Keratinocyte (primary cell): ENCODE data around the gene PARD3. TPM values are rescaled to one million over a fixed set of nuclear protein-coding genes. Genes with fewer than 3 reads are reported as not detected.

Source experiments
- DNase-seq: peaks from one replicate; pipeline ENCODE4 v3.0.0-alpha.2; 2011; ENCODE audit warnings: low read depth, missing footprints, low spot score
- FAIRE-seq: peaks from 2 replicates; lab custom pipeline; 2011; peaks lifted over from hg19 to GRCh38; lab: Jason Lieb, UNC
- H2AFZ ChIP-seq: 2 replicates; pipeline ENCODE4 v1.6.0; 2012; ENCODE audit warnings: low read length, control low read depth, inconsistent platforms; ENCODE audit not compliant: control insufficient read depth
- H3K27ac ChIP-seq: 2 replicates; pipeline ENCODE4 v1.5.1; 2011; ENCODE audit warnings: low read length; ENCODE audit not compliant: control insufficient read depth, insufficient read depth
- H3K27me3 ChIP-seq: 3 replicates; pipeline ENCODE4 v1.6.0; 2011; ENCODE audit warnings: low read length; ENCODE audit not compliant: control insufficient read depth, insufficient read depth; ENCODE audit errors: extremely low read depth
- H3K36me3 ChIP-seq, 2 experiments: 2 replicates in 1 of 2; 3 replicates in 1 of 2; pipeline ENCODE4 v1.5.1; 2011; ENCODE audit warnings: low read length in 2 of 2, mild to moderate bottlenecking in 1 of 2; ENCODE audit not compliant: control insufficient read depth in 2 of 2, insufficient read depth in 2 of 2; ENCODE audit errors: extremely low read depth in 1 of 2
- H3K4me1 ChIP-seq: 3 replicates; pipeline ENCODE4 v1.5.1; 2011; ENCODE audit warnings: low read length; ENCODE audit not compliant: control insufficient read depth, insufficient read depth; ENCODE audit errors: extremely low read depth
- H3K4me2 ChIP-seq: 3 replicates; pipeline ENCODE4 v1.6.0; 2011; ENCODE audit warnings: low read depth, low read length; ENCODE audit not compliant: control insufficient read depth, insufficient read depth; ENCODE audit errors: extremely low read depth
- H3K4me3 ChIP-seq, 3 experiments: fragments of 200-600 bp in 1 of 3; sonication (generic) in 1 of 3; 2 replicates in 2 of 3; 3 replicates in 1 of 3; pipeline ENCODE4 v1.5.1; 2011 to 2016; ENCODE audit warnings: low read length in 3 of 3, mild to moderate bottlenecking in 3 of 3, control low read depth in 2 of 3, inconsistent platforms in 1 of 3, low read depth in 1 of 3, mixed read lengths in 1 of 3, mixed run types in 1 of 3, moderate library complexity in 1 of 3; ENCODE audit not compliant: control insufficient read depth in 2 of 3, insufficient read depth in 2 of 3; ENCODE audit errors: extremely low read depth in 1 of 3
- H3K79me2 ChIP-seq: 2 replicates; pipeline ENCODE4 v1.6.0; 2012; ENCODE audit warnings: low read length; ENCODE audit not compliant: control insufficient read depth, insufficient read depth
- H3K9ac ChIP-seq: 3 replicates; pipeline ENCODE4 v1.6.0; 2011; ENCODE audit warnings: low read length; ENCODE audit not compliant: control insufficient read depth, insufficient read depth; ENCODE audit errors: extremely low read depth
- H3K9me1 ChIP-seq: 3 replicates; pipeline ENCODE4 v1.6.0; 2011; ENCODE audit warnings: low read length; ENCODE audit not compliant: control insufficient read depth, insufficient read depth; ENCODE audit errors: extremely low read depth
- H3K9me3 ChIP-seq: 2 replicates; pipeline ENCODE4 v1.5.1; 2012; ENCODE audit warnings: low read depth, low read length; ENCODE audit not compliant: control insufficient read depth
- H4K20me1 ChIP-seq: 3 replicates; pipeline ENCODE4 v1.6.0; 2011; ENCODE audit warnings: low read length; ENCODE audit not compliant: control insufficient read depth, insufficient read depth; ENCODE audit errors: extremely low read depth
- CTCF ChIP-seq, 3 experiments: IDR thresholded peaks in 1 of 3; conservative IDR thresholded peaks in 1 of 3; optimal IDR thresholded peaks in 1 of 3; 2 replicates in 2 of 3; 3 replicates in 1 of 3; pipeline versions ENCODE3 to v1.5.1; 2011; ENCODE audit warnings: low read length in 3 of 3, mild to moderate bottlenecking in 3 of 3, moderate library complexity in 2 of 3, control low read depth in 1 of 3, inconsistent platforms in 1 of 3; ENCODE audit not compliant: insufficient read depth in 2 of 3; ENCODE audit errors: extremely low read depth in 1 of 3
- EZH2 ChIP-seq: IDR thresholded peaks from one replicate; pipeline ENCODE4 v1.6.1; 2012; ENCODE audit warnings: inconsistent platforms, mild to moderate bottlenecking, low read length, moderate library complexity
- dilution Hi-C: fragments of 300-500 bp; cut with MboI; formaldehyde crosslinking; loops from one replicate; pipeline ENCODE4 v1.7.0; 2020; ENCODE audit warnings: low sequenced_read_pairs; ENCODE audit not compliant: extremely low pct_ligation_motif_present
- polyA plus RNA-seq, 5 experiments: library from polyadenylated mRNA; depleted of rRNA in 3 of 5; stranded (reverse) in 3 of 5; stranded (forward) in 1 of 5; unstranded in 1 of 5; fragments of >200 nt; gene quantifications; 1 replicate in 1 of 5; 2 replicates in 3 of 5; 3 replicates in 1 of 5; pipeline versions ENCODE4 v1.2.1 to v1.2.3, GENCODE V29; 2011 to 2012; ENCODE audit warnings: missing spikeins in 2 of 5, low read depth in 1 of 5, low replicate concordance in 1 of 5

Gene PARD3
- polyA plus RNA-seq, 1 donor (not counting 4 experiments of a cell fraction or from before 2014, with no cell fraction given): 46.4 TPM

- H3K79me2 ChIP-seq: no peaks in the 10 kb centered on the region
- no peak overlapping the region for H3K27ac ChIP-seq
- no peaks in the 10 kb centered on the region for H3K9me3 ChIP-seq
- H3K9me1 ChIP-seq: no peaks in the 10 kb centered on the region
- H3K36me3 ChIP-seq: no peaks in the 10 kb centered on the region
- H3K4me2 ChIP-seq: no peak overlapping the region
- no peak for DNase-seq
- H3K27me3 ChIP-seq: no peaks in the 10 kb centered on the region
- H2AFZ ChIP-seq: no peak overlapping the region
- peaks cover 4% of the 10 kb centered on the region for H3K4me1 ChIP-seq
- FAIRE-seq: no peak
- dilution Hi-C loops: no loop called here
- no peak overlapping the region for H3K4me3 ChIP-seq
- TF ChIP-seq EZH2 (no peak), CTCF (optimal IDR thresholded peaks at IDR 0.05 in 1 of 3, IDR thresholded peaks at IDR 0.05 in 1 of 3, conservative IDR thresholded peaks at IDR 0.05 in 1 of 3; ENCODE audit: extremely low read depth in 1 of 3, insufficient read depth in 2 of 3, low read length in 3 of 3) (no peak)
- H3K9ac ChIP-seq: no peak overlapping the region
- no peaks in the 10 kb centered on the region for H4K20me1 ChIP-seq
These were observed 635.8 kb downstream of the PARD3 start for GRCh38 chr10:34179280-34179679.

- no peaks in the 10 kb centered on the region for H3K79me2 ChIP-seq
- dilution Hi-C loops: no loop called here
- no peak overlapping the region for H3K27ac ChIP-seq
- TF ChIP-seq EZH2: no peak
- TF ChIP-seq CTCF (optimal IDR thresholded peaks at IDR 0.05 in 1 of 3, IDR thresholded peaks at IDR 0.05 in 1 of 3, conservative IDR thresholded peaks at IDR 0.05 in 1 of 3; ENCODE audit: extremely low read depth in 1 of 3, insufficient read depth in 2 of 3, low read length in 3 of 3): no peak
- no peaks in the 10 kb centered on the region for H3K9me3 ChIP-seq
- H2AFZ ChIP-seq: no peak overlapping the region
- H3K9ac ChIP-seq: no peak overlapping the region
- H3K4me3 ChIP-seq: no peak overlapping the region
- no peak for DNase-seq
- no peaks in the 10 kb centered on the region for H4K20me1 ChIP-seq
- H3K9me1 ChIP-seq: no peaks in the 10 kb centered on the region
- no peak overlapping the region for H3K4me2 ChIP-seq
- FAIRE-seq: no peak
- H3K36me3 ChIP-seq: no peaks in the 10 kb centered on the region
- no peaks in the 10 kb centered on the region for H3K27me3 ChIP-seq
- H3K4me1 ChIP-seq: peaks cover 4% of the 10 kb centered on the region
These were observed 636.3 kb downstream of the PARD3 start for GRCh38 chr10:34178756-34179155.
